Esophagus muscularis mucosa (tissue), 4 donors: ENCODE measurements around the gene PNPLA4.

ENCODE experiments used
- CTCF ChIP-seq, 3 experiments: fragments of 200-600 bp in 2 of 3; fragments of 450-650 bp in 1 of 3; sonication (generic) in 2 of 3; IDR thresholded peaks; one replicate each; pipeline ENCODE4 v1.5.1; 2017 to 2019; ENCODE audit warnings: antibody characterized with exemption in 3 of 3, mild to moderate bottlenecking in 2 of 3, moderate library complexity in 1 of 3
- EP300 ChIP-seq: sonication (generic); formaldehyde crosslinking; IDR thresholded peaks from one replicate; pipeline ENCODE4 v1.6.1; 2017; ENCODE audit warnings: antibody characterized with exemption
- POLR2A ChIP-seq: fragments of 450-650 bp; IDR thresholded peaks from one replicate; pipeline ENCODE4 v1.6.1; 2017; ENCODE audit warnings: antibody characterized with exemption, moderate library complexity, mild to moderate bottlenecking, low read depth
- POLR2AphosphoS5 ChIP-seq, 2 donors: sonication (generic); formaldehyde crosslinking; IDR thresholded peaks; one replicate each; pipeline ENCODE4 v1.6.1; 2017; ENCODE audit warnings: antibody characterized with exemption in 2 of 2

- TF ChIP-seq EP300 = no peak
- no peak for TF ChIP-seq CTCF (IDR thresholded peaks at IDR 0.05)
- TF ChIP-seq POLR2A = no peak
- no peak for TF ChIP-seq POLR2AphosphoS5 (IDR thresholded peaks at IDR 0.05)
These were observed 43.2 kb upstream of the PNPLA4 start for GRCh38 chrX:7970428-7970827.
